ENCODE measurements around the gene RASGRP1. TPM values are rescaled to one million over a fixed set of nuclear protein-coding genes. Genes with fewer than 3 reads are reported as not detected.

RASGRP1 gene
- total RNA-seq, 4 donors from 2014 or later, result 15.0 to 23.1 (median 19.5) TPM

DNA sequence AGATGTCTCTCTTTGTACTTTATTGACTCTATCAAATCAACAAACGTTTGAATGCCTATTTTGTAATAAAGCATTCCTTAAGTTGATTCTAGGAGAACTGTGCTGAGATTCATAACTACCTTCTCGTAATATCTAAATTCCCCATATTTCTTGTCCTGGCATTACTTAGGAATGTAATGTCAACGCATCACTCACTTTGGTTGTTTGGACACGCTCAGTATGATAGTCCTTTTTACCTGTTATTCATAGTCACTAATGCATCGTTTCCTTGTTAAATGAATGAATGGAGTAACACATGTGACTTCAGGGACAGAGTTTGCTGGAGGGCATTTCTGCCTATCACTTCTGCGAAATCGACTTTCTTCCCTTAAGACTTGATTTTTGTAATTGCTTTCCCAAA lies 44.1 kb upstream of the RASGRP1 start:
- WGBS, 2 donors, result 58 to 66% methylated on average over 7 of the region's 7 CpGs

DNA sequence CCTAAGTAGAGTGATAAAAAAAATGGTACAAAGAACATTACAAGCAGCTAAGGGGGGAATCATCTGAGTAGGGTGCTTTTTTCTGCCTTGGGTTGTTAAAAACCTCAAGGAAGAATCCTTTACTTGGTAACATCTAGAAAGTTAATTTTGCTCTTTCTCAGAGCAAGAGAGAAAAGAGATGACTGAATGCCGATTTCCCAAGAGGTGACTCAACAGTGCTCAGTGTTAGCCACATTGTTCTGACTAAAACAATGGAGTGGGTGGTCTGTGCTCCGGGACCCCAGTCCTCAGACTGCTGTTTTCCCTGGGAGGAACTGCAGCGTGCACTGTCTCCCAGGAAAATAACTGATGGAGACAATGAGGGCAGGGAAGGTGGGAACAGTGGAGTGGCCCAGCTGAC lies 41.1 kb upstream of the RASGRP1 start:
- no peak overlapping the region for H3K4me3 ChIP-seq (ENCODE audit: low read depth, poor library complexity, severe bottlenecking)
- DNase-seq (ENCODE audit: low spot score in 2 of 2), result no peak
- 79 to 92% methylated on average over 3 of the region's 3 CpGs for WGBS, 2 donors
- intact Hi-C loops (cut with DNase I; ENCODE audit: low total_unique reads), result no loop called here
- TF ChIP-seq POLR2A (IDR thresholded peaks at IDR 0.05), result no peak
- TF ChIP-seq, protein P1, sequence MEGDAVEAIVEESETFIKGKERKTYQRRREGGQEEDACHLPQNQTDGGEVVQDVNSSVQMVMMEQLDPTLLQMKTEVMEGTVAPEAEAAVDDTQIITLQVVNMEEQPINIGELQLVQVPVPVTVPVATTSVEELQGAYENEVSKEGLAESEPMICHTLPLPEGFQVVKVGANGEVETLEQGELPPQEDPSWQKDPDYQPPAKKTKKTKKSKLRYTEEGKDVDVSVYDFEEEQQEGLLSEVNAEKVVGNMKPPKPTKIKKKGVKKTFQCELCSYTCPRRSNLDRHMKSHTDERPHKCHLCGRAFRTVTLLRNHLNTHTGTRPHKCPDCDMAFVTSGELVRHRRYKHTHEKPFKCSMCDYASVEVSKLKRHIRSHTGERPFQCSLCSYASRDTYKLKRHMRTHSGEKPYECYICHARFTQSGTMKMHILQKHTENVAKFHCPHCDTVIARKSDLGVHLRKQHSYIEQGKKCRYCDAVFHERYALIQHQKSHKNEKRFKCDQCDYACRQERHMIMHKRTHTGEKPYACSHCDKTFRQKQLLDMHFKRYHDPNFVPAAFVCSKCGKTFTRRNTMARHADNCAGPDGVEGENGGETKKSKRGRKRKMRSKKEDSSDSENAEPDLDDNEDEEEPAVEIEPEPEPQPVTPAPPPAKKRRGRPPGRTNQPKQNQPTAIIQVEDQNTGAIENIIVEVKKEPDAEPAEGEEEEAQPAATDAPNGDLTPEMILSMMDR (IDR thresholded peaks at IDR 0.05), result no peak

More for the DNA sequence above, 44.1 kb upstream of the RASGRP1 start:
- no peak overlapping the region for H3K4me3 ChIP-seq (ENCODE audit: low read depth, poor library complexity, severe bottlenecking)
- TF ChIP-seq, protein P1 (IDR thresholded peaks at IDR 0.05), result no peak
- no peak for TF ChIP-seq POLR2A (IDR thresholded peaks at IDR 0.05)
- DNase-seq (ENCODE audit: low spot score in 2 of 2), result no peak
- intact Hi-C loops (cut with DNase I; ENCODE audit: low total_unique reads), result no loop called here

DNA sequence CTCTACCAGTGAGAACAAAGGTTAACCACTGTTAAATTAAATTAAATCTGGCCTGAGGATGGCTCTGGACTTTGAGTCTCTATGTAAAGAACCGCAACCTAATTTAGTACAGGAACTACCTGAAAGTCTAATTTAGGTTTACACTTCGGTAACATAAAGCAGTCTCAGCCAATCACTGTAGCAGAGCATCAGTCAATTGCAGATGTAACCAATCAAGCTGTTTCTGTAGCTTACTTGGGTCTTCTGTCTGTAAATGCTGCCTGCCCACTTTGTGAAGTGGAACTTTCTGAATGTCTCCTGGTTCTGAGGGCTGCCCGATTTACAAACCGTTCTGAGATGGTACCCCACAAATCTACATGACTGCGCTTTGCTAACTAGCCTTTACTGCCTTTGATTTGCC lies 39.1 kb upstream of the RASGRP1 start:
- 94 to 96% methylated on average over 5 of the region's 5 CpGs for WGBS, 2 donors
- intact Hi-C loops (cut with DNase I; ENCODE audit: low total_unique reads), result no loop called here
- no peak for DNase-seq (ENCODE audit: low spot score in 2 of 2)
- no peak for TF ChIP-seq POLR2A (IDR thresholded peaks at IDR 0.05)
- TF ChIP-seq, protein P1 (IDR thresholded peaks at IDR 0.05), result no peak
- H3K4me3 ChIP-seq (ENCODE audit: low read depth, poor library complexity, severe bottlenecking), result no peak overlapping the region

DNA sequence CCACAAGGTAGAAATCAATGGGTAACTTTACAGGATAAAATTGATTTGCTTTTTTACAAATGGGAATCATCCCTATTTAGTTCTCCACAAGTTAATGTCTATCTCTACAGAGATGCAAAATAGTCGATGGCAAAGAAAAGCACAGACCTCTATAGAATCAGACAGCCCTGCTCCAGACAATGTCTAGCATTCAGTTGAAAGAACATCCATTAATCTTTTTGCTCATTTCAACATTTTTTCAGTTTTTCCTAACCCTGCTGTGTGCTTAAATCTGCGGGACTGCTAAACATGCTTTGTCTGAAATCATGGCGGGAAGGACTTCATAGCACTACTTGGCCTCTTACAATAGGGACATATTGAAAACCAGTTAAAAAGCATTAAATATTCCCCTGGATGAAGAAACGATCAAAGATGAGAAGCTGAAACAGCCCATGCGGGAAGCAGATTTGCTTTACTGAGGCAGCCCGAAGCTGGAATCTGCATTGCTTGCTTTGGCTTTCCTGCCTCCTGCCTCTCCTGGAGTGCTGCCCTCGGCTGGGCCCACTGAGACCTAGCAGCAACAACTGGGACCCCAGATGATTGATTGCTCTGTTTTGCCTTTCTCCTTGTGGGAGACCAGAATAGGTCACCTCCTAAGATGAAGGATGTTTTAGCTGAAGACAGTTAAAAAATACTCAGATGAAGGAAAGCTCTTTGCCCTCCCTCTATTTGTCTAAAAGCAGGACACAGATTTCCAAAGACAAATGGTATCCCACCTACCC lies 38.5 kb upstream of the RASGRP1 start:
- no peak for DNase-seq (ENCODE audit: low spot score in 2 of 2)
- H3K4me3 ChIP-seq (ENCODE audit: low read depth, poor library complexity, severe bottlenecking), result no peak overlapping the region
- whole genome bisulfite sequencing, 2 donors, result 77 to 78% methylated on average over 7 of the region's 7 CpGs

DNA sequence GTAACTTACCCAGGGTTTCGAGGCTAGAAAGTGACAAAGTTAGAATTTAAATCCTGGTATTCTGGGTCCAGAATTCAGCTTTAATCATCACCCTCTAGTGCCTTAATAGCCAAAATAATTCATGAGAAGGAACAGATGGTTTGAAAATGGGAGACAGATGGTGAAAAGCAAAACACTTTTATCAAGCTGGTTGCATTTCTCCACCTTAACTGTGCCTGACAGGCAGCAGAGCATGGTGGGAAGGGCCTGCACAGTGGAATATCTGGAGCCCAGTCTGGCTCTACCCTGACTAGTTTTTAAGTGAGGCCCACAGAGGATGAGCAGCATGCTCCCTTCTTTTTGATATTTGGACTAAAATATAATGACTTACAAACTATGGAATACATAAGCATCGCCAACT lies 35.6 kb upstream of the RASGRP1 start:
- TF ChIP-seq, protein P1 (IDR thresholded peaks at IDR 0.05), result no peak
- TF ChIP-seq POLR2A (IDR thresholded peaks at IDR 0.05), result no peak
- 81 to 84% methylated on average over 2 of the region's 2 CpGs for WGBS, 2 donors
- H3K4me3 ChIP-seq (ENCODE audit: low read depth, poor library complexity, severe bottlenecking), result no peak overlapping the region
- intact Hi-C loops (cut with DNase I; ENCODE audit: low total_unique reads), result no loop called here
- no peak for DNase-seq (ENCODE audit: low spot score in 2 of 2)

More for the DNA sequence above, 38.5 kb upstream of the RASGRP1 start:
- intact Hi-C loops (cut with DNase I; ENCODE audit: low total_unique reads), result no loop called here
- TF ChIP-seq, protein P1 (IDR thresholded peaks at IDR 0.05), result no peak
- TF ChIP-seq POLR2A (IDR thresholded peaks at IDR 0.05), result no peak

DNA sequence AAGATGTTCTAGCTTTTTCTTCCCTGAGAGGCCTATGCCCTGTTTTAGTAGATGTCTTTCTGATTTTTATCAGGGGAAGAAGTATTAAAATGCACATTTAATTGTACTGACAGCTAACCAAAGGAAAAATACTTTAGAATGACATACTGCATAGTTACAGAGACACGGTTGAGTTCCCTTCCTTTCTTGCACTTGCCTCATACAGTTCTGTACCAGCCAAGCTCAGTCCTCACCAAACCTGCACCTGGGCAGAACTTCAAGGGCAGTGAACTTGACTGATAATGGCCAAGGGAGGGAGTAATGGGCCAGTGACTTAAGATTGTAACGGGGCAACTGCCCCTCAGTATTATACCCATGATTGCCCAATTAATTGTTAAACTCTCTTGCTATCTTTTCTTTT lies 34.1 kb upstream of the RASGRP1 start:
- TF ChIP-seq, protein P1 (IDR thresholded peaks at IDR 0.05), result no peak
- TF ChIP-seq POLR2A (IDR thresholded peaks at IDR 0.05), result no peak
- no peak for DNase-seq (ENCODE audit: low spot score in 2 of 2)
- WGBS, 2 donors, result 89 to 92% methylated on average over 2 of the region's 2 CpGs
- H3K4me3 ChIP-seq (ENCODE audit: low read depth, poor library complexity, severe bottlenecking), result no peak overlapping the region
- intact Hi-C loops (cut with DNase I; ENCODE audit: low total_unique reads), result no loop called here
